ENCODE results near the gene HIP1. TPM values are rescaled to one million over a fixed set of nuclear protein-coding genes. Genes with fewer than 3 reads are reported as not detected.
A peak's percentile ranks its signal among the peaks of the same experiment; 100 is the strongest.

Gene HIP1
- total and polyA plus RNA-seq, 2 of the 13 experiments (the other 11 are each of a cell fraction or from before 2014, with no cell fraction given): 4.5 to 6.2 TPM

DNA sequence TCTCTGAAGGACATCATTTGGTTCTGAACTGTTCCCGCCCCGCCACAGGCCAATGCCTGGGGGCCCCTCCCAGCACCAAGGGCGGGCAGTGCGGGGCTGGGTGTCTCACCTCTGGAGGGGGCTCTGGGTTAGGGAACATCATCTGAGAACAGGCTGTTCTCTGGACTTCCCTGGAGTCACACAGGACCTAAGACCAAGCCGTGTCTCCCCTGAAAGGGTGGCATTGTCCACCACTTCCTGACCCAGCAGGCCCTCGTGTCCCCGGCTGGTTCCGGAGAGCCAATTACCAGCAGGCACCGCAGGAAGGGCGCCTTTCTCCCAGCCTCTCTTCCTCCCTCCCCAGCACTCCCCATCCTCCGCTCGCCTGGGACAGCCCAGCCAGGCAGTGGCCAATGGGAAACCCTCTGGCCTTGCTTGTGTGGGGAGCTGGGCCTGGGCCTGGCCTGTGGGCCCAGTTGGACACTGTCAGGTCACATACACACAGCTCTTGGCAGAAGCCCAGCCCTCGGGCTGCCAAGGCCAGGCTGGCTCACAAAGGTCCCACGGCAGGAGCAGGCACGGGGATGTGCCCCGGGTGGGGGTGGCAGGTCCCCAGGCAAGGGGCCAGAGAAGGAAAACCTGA is 127.1 kb downstream of the HIP1 start (continued):
- peak; percentile 62 for TF ChIP-seq CTCF (CRISPR knock-in tag; IDR thresholded peaks at IDR 0.05)
- TF ChIP-seq KLF16 (CRISPR knock-in tag; IDR thresholded peaks at IDR 0.05): peak in 1 of 2 experiments; percentile 40; a peak in 1 of 4 replicates
- peak; percentile 59; the same call in 1 of the 2 replicates for TF ChIP-seq MIER3 (CRISPR knock-in tag; IDR thresholded peaks at IDR 0.05; ENCODE audit: borderline replicate concordance)
- TF ChIP-seq ZNF703 (CRISPR knock-in tag; IDR thresholded peaks at IDR 0.05; ENCODE audit: borderline replicate concordance): no peak
- TF ChIP-seq BRD4 (CRISPR knock-in tag; IDR thresholded peaks at IDR 0.05): 0 out of 2 replicates have a peak, but pooled peaks have one; percentile 31
- peak; percentile 77; the same call in 1 of the 2 replicates for TF ChIP-seq ZNF292 (CRISPR knock-in tag; IDR thresholded peaks at IDR 0.05; ENCODE audit: borderline replicate concordance, low read depth)
- TF ChIP-seq, protein P1, sequence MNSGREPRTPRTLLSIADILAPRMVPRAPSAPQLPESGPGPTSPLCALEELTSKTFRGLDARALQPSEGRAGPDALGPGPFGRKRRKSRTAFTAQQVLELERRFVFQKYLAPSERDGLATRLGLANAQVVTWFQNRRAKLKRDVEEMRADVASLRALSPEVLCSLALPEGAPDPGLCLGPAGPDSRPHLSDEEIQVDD (CRISPR knock-in tag; IDR thresholded peaks at IDR 0.05; ENCODE audit: borderline replicate concordance): no peak
- TF ChIP-seq ZFP1 (CRISPR knock-in tag; IDR thresholded peaks at IDR 0.05): no peak
- no peak for TF ChIP-seq HMG20B (CRISPR knock-in tag; conservative IDR thresholded peaks at IDR 0.05)
- no peak for TF ChIP-seq SIN3B (IDR thresholded peaks at IDR 0.05; ENCODE audit: low read length)
- TF ChIP-seq ARHGAP35 (CRISPR knock-in tag; IDR thresholded peaks at IDR 0.05; ENCODE audit: borderline replicate concordance): peak; percentile 37; the same call in 1 of the 2 replicates
- TF ChIP-seq, protein P2, sequence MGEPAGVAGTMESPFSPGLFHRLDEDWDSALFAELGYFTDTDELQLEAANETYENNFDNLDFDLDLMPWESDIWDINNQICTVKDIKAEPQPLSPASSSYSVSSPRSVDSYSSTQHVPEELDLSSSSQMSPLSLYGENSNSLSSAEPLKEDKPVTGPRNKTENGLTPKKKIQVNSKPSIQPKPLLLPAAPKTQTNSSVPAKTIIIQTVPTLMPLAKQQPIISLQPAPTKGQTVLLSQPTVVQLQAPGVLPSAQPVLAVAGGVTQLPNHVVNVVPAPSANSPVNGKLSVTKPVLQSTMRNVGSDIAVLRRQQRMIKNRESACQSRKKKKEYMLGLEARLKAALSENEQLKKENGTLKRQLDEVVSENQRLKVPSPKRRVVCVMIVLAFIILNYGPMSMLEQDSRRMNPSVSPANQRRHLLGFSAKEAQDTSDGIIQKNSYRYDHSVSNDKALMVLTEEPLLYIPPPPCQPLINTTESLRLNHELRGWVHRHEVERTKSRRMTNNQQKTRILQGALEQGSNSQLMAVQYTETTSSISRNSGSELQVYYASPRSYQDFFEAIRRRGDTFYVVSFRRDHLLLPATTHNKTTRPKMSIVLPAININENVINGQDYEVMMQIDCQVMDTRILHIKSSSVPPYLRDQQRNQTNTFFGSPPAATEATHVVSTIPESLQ (CRISPR knock-in tag; conservative IDR thresholded peaks at IDR 0.05): no peak
- TF ChIP-seq, protein P3, sequence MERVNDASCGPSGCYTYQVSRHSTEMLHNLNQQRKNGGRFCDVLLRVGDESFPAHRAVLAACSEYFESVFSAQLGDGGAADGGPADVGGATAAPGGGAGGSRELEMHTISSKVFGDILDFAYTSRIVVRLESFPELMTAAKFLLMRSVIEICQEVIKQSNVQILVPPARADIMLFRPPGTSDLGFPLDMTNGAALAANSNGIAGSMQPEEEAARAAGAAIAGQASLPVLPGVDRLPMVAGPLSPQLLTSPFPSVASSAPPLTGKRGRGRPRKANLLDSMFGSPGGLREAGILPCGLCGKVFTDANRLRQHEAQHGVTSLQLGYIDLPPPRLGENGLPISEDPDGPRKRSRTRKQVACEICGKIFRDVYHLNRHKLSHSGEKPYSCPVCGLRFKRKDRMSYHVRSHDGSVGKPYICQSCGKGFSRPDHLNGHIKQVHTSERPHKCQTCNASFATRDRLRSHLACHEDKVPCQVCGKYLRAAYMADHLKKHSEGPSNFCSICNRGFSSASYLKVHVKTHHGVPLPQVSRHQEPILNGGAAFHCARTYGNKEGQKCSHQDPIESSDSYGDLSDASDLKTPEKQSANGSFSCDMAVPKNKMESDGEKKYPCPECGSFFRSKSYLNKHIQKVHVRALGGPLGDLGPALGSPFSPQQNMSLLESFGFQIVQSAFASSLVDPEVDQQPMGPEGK (CRISPR knock-in tag; IDR thresholded peaks at IDR 0.05): peak; percentile 80
- TF ChIP-seq TBP (CRISPR knock-in tag; IDR thresholded peaks at IDR 0.05): no peak
- peak; percentile 73 for TF ChIP-seq GATAD2A (CRISPR knock-in tag; IDR thresholded peaks at IDR 0.05)
- no peak; the same call in 1 of the 2 replicates for TF ChIP-seq ZNF776 (CRISPR knock-in tag; IDR thresholded peaks at IDR 0.05)
- no peak for TF ChIP-seq KMT2A (CRISPR knock-in tag; IDR thresholded peaks at IDR 0.05)
- no peak for TF ChIP-seq RERE (CRISPR knock-in tag; IDR thresholded peaks at IDR 0.05; ENCODE audit: low read depth)

All from HepG2 (cell line).